Measurements from ENCODE around the gene ACAP3.

DNA sequence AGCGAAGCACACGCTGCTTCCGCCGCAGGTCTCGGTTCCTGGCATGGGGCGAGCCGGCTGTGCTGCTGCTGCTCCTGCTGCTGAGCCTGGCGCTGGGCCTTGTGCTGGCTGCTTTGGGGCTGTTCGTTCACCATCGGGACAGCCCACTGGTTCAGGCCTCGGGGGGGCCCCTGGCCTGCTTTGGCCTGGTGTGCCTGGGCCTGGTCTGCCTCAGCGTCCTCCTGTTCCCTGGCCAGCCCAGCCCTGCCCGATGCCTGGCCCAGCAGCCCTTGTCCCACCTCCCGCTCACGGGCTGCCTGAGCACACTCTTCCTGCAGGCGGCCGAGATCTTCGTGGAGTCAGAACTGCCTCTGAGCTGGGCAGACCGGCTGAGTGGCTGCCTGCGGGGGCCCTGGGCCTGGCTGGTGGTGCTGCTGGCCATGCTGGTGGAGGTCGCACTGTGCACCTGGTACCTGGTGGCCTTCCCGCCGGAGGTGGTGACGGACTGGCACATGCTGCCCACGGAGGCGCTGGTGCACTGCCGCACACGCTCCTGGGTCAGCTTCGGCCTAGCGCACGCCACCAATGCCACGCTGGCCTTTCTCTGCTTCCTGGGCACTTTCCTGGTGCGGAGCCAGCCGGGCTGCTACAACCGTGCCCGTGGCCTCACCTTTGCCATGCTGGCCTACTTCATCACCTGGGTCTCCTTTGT is 26.0 kb upstream of the ACAP3 start:
- TF ChIP-seq REST (IDR thresholded peaks at IDR 0.05; ENCODE audit: insufficient read depth in 1 of 2, low read depth in 2 of 2, low read length in 1 of 2) (0 out of 4 replicates have a peak, but pooled peaks of 1 of the 2 experiments have one; percentile 3), CTCF (IDR thresholded peaks at IDR 0.05) (no peak), SIN3A (IDR thresholded peaks at IDR 0.05; ENCODE audit: borderline replicate concordance, insufficient read depth, low read depth, low read length) (no peak)

Data from Panc1 (cell line).